Cardiac fibroblast (primary cell): ENCODE data around the gene STK16.

Experiments
- DNase-seq, 2 donors: peaks; one replicate each; pipeline versions ENCODE4 v3.0.0 to v3.0.0-alpha.2; 2010; ENCODE audit warnings: low read depth in 2 of 2
- H3K4me3 ChIP-seq, 2 donors: replicated peaks in 1 of 2; 1 replicate in 1 of 2; 2 replicates in 1 of 2; pipeline ENCODE4 v1.5.1; 2011; ENCODE audit warnings: low read depth in 2 of 2, low read length in 2 of 2, mild to moderate bottlenecking in 2 of 2, moderate library complexity in 1 of 2
- CTCF ChIP-seq: IDR thresholded peaks from one replicate; pipeline ENCODE4 v1.5.1; 2011; ENCODE audit warnings: low read depth, mild to moderate bottlenecking, low read length, inconsistent platforms

STK16 gene

GRCh38 chr2:219266232-219266631 is 21.0 kb downstream of the STK16 start:
- no peak for DNase-seq
- H3K4me3 ChIP-seq, result no peak overlapping the region
- no peak for TF ChIP-seq CTCF

GRCh38 chr2:219266886-219267285 is 21.6 kb downstream of the STK16 start:
- no peak overlapping the region for H3K4me3 ChIP-seq
- TF ChIP-seq CTCF, result no peak
- no peak for DNase-seq

- DNase-seq, result no peak
- TF ChIP-seq CTCF, result no peak
These were observed 23.0 kb downstream of the STK16 start for GRCh38 chr2:219268294-219268693.

GRCh38 chr2:219269362-219270054 is 24.2 kb downstream of the STK16 start:
- no peak for DNase-seq
- no peak for TF ChIP-seq CTCF
- H3K4me3 ChIP-seq, result no peak overlapping the region

More at GRCh38 chr2:219268294-219268693, 23.0 kb downstream of the STK16 start:
- H3K4me3 ChIP-seq, result no peak overlapping the region

- TF ChIP-seq CTCF, result no peak
- H3K4me3 ChIP-seq, result no peak overlapping the region
- no peak for DNase-seq
These were observed 24.7 kb downstream of the STK16 start for GRCh38 chr2:219270055-219270372.

- no peak for TF ChIP-seq CTCF
- DNase-seq, result no peak
- no peak overlapping the region for H3K4me3 ChIP-seq
These were observed 25.7 kb downstream of the STK16 start for GRCh38 chr2:219271021-219271420.

- TF ChIP-seq CTCF, result no peak
These were observed 27.1 kb downstream of the STK16 start for GRCh38 chr2:219272356-219272755.

More at GRCh38 chr2:219272356-219272755, 27.1 kb downstream of the STK16 start:
- no peak overlapping the region for H3K4me3 ChIP-seq
- DNase-seq, result no peak
